ENCODE data around the gene TIMM13. TPM values are rescaled to one million over a fixed set of nuclear protein-coding genes. Genes with fewer than 3 reads are reported as not detected.

TIMM13 gene
- polyA plus RNA-seq, 3 donors from 2014 or later: 74.3 to 99.6 (median 84.9) TPM

DNA sequence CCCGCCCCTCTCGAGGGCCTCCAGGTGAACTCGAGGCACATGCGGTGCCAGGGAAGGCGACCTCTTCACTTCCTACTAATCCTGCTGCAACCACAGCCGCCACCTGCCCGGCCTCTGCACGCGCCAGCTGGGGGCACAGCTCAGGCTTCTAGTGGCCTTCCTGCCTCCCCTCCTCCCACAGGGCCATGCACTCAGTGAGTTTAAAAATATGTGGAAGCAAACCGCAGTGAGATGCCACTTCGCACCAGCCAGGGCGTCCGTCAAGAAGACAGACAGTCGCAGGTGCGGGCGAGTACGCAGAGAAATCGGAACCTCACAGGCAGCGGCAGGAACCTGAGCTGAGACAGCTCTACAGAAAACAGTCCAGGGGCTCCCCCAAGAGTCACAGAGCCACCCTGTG is 19.0 kb upstream of the TIMM13 start:
- peak overlapping the region in 5 of 6 donors; percentile 28 to 77 (median 53) for H3K27ac Mint-ChIP-seq
- H3K4me1 Mint-ChIP-seq: peaks cover 12% of the 10 kb centered on the region in 2 donors
- peak overlapping the region; percentile 42 to 74 (median 59) for H3K4me3 Mint-ChIP-seq
- DNase-seq: peak; percentile 21 to 32 (median 31)
- no peaks in the 10 kb centered on the region for H3K9me3 Mint-ChIP-seq
- no peaks in the 10 kb centered on the region for H3K36me3 Mint-ChIP-seq
- H3K27me3 Mint-ChIP-seq (ENCODE audit: low read depth in 3 of 3): peaks cover 0 to 5% (median 4%) of the 10 kb centered on the region in 3 donors

DNA sequence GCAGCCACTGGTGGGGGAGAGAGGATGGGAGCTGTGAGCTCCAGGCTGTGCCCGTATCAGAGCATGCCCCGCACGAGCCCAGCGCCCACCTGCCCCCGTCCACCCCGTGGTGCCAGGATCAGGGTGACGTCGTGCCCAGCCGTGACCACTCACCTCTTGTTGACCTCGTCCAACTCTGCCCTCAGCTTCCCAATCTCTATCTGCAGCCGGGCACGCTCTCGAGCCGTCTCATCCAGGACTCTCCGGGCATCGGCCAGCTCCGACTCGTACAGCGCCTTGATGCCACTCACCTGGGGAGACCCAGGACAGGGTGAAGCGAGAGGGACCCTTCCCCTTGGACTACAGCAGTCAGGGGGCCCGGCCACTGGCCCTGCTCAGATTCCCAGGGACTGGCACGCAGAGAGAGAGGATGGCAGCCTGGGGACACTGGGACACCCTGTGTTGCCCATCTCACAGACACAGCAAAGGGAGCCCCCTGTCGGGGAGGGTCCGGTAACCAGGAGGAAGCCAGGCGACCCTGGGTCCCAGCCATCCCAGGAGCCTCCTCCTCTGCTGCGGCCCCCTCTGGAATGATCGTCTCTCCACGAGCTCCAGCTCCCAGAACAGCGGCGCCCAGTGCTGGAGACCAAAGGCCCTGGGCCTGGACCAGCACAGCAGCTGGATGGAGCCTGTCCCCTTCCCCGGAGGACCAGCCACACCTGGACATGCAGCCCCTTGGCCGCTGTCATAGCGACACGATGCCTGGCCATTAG is 17.0 kb upstream of the TIMM13 start:
- Mint-ChIP-seq H3K4me1 (peaks cover 10 to 12% of the 10 kb centered on the region in 2 donors), H3K4me3 (no peak overlapping the region), H3K9me3 (no peaks in the 10 kb centered on the region), H3K27ac (no peak overlapping the region), H3K27me3 (ENCODE audit: low read depth in 3 of 3) (peaks cover 0 to 4% (median 4%) of the 10 kb centered on the region in 3 donors), H3K36me3 (peaks cover 0 to 4% (median 0%) of the 10 kb centered on the region in 3 donors)
- DNase-seq: no peak

- peaks cover 10 to 12% of the 10 kb centered on the region in 2 donors for H3K4me1 Mint-ChIP-seq
- peaks cover 0 to 4% (median 4%) of the 10 kb centered on the region in 3 donors for H3K27me3 Mint-ChIP-seq (ENCODE audit: low read depth in 3 of 3)
- no peak overlapping the region for H3K4me3 Mint-ChIP-seq
- DNase-seq: no peak
- H3K27ac Mint-ChIP-seq: peak overlapping the region in 2 of 6 donors; percentile 60 to 73
- H3K36me3 Mint-ChIP-seq: peaks cover 0 to 4% (median 0%) of the 10 kb centered on the region in 3 donors
- no peaks in the 10 kb centered on the region for H3K9me3 Mint-ChIP-seq
Observed at GRCh38 chr19:2443785-2444182, 16.4 kb upstream of the TIMM13 start.

DNA sequence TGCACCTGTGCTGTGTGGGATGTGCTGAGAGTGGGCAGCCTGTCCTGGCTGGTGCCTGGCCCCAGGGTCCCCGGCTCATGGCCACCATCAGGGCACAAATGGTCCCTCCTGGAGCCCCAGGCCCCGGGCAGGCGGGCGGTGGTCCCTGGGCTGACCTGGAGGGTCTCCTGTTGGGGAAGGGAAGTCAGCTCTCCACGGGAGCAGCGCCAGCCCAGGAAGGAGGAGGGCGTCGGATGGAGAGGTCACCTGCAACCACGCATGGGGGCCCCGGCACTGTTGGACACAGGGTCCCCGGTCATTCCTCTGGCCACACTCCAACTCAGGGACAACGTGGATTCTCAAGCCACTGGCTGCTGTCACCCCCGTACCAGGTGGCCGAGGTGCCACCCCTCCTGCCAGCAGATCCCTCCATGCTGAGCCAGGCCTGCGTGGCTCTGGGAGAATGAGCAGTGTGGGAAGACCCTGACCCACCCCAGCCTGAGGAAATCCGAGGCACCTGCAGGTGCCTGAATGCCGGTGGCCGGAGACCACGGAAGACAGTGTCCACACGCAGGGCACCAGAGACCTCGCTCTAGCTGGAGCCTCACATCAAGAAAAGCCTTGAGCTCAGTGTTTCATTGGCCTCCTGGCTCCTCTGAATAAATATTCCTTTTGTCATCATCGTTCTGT is 15.9 kb upstream of the TIMM13 start:
- H3K9me3 Mint-ChIP-seq: no peaks in the 10 kb centered on the region
- peak overlapping the region in 2 of 6 donors; percentile 60 to 73 for H3K27ac Mint-ChIP-seq
- DNase-seq: no peak
- peaks cover 0 to 4% (median 0%) of the 10 kb centered on the region in 3 donors for H3K36me3 Mint-ChIP-seq
- no peak overlapping the region for H3K4me3 Mint-ChIP-seq
- H3K4me1 Mint-ChIP-seq: peaks cover 10 to 12% of the 10 kb centered on the region in 2 donors
- H3K27me3 Mint-ChIP-seq (ENCODE audit: low read depth in 3 of 3): peaks cover 0 to 4% (median 4%) of the 10 kb centered on the region in 3 donors

DNA sequence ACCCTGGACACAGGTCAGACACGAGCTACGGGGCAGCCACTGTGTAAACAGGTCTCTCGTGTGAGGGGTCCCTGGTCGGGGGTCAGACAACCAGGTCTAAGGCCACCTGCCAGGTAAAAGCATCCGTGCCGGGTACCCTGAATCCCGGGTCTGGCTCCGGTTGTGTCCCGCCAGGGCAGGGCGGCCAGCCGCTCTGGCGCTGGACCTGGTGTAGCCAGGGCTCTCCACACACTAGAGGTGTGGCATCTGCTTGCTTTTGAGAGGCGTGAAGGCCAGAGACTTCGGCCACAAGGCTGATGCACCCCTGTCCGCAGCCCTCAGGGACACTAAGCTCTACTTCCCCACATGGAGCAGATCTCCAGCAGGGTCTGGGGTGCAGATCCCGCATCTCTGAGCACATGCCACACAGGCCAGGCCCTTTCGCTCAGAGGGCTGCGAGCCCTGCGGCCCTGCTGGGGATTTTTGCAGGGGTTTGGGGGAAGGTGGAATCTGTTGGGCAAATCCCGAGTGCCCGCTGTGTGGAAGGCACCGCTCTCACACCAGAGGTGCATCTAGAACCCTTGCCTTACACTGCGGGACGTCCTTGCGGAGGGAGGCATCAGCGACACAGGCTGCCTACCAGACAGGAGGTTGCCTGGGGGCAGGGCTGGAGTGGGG is 13.8 kb upstream of the TIMM13 start:
- H3K36me3 Mint-ChIP-seq: peaks cover 0 to 4% (median 0%) of the 10 kb centered on the region in 3 donors
- no peak overlapping the region for H3K27ac Mint-ChIP-seq
- H3K4me3 Mint-ChIP-seq: no peak overlapping the region
- peaks cover 0 to 3% (median 2%) of the 10 kb centered on the region in 3 donors for H3K27me3 Mint-ChIP-seq (ENCODE audit: low read depth in 3 of 3)
- H3K9me3 Mint-ChIP-seq: no peaks in the 10 kb centered on the region
- DNase-seq: no peak
- H3K4me1 Mint-ChIP-seq: peaks cover under 1 to 6% of the 10 kb centered on the region in 2 donors

DNA sequence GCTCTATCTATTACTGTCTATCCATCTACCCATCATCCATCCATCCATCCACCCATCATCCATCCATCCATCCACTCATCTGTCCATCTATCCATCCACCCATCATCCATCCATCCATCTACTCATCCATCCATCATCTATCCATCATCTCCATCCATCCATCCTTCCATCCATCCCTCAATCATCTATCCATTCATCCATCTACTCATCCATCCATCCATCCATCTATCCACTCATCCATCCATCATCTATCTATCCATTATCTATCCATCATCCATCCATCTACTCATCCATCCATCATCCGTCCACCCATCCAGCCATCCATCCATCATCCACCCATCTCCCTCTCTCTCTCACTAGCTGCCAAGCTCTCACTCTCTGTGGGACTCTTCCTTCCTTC is 13.1 kb upstream of the TIMM13 start:
- H3K27ac Mint-ChIP-seq: peak overlapping the region in 1 of 6 donors; percentile 18
- H3K36me3 Mint-ChIP-seq: peaks cover 0 to 4% (median 0%) of the 10 kb centered on the region in 3 donors
- peaks cover 0 to 5% of the 10 kb centered on the region in 2 donors for H3K4me1 Mint-ChIP-seq
- DNase-seq: no peak
- peaks cover 0 to 3% (median 2%) of the 10 kb centered on the region in 3 donors for H3K27me3 Mint-ChIP-seq (ENCODE audit: low read depth in 3 of 3)
- H3K4me3 Mint-ChIP-seq: no peak overlapping the region
- no peaks in the 10 kb centered on the region for H3K9me3 Mint-ChIP-seq

DNA sequence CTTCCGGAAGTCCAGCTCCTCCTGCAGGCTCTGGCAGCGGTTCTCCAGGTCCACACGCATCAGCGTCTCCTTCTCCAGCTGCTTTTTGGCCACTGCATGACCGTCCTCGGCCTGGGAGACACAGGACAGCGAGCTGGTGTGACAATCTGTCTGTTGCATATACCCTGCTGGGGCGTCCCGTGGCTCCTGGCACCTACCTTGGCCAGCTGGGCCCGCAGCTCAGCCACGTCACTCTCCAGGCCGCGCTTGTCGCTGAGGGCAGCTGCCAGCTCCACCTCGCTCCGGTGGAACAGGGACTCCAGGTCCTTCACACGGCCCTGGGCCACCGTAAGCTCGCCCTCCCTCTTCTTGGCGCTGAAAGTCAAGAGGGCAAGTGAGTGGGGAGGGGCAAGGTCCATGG is 10.8 kb upstream of the TIMM13 start:
- H3K36me3 Mint-ChIP-seq: peaks cover 0 to 4% (median 0%) of the 10 kb centered on the region in 3 donors
- DNase-seq: no peak
- H3K9me3 Mint-ChIP-seq: no peaks in the 10 kb centered on the region
- no peak overlapping the region for H3K4me3 Mint-ChIP-seq
- peaks cover 0 to 3% (median 2%) of the 10 kb centered on the region in 3 donors for H3K27me3 Mint-ChIP-seq (ENCODE audit: low read depth in 3 of 3)
- no peak overlapping the region for H3K27ac Mint-ChIP-seq
- no peaks in the 10 kb centered on the region for H3K4me1 Mint-ChIP-seq

DNA sequence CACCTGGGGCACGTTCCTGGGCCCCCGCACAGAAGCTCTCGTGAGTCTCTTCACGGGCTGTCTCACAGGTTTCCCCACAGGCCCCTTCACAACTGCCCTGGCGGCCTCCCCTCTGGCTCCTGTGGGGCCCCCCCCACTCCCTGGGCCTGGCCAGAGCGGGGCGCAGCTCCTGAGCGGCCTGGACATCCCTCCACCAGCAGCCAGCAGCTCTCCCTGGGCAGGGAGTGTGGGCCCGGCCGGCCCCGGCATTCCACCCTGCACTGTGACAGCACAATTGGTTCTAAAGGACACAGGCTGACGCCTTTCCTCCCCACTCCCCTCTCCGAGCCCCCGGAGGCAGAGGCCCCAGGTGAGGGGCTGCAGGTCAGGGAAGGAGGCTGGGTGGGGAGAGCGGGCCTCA is 9.5 kb upstream of the TIMM13 start:
- H3K27me3 Mint-ChIP-seq (ENCODE audit: low read depth in 3 of 3): peaks cover 0 to 2% (median 1%) of the 10 kb centered on the region in 3 donors
- no peaks in the 10 kb centered on the region for H3K4me1 Mint-ChIP-seq
- no peaks in the 10 kb centered on the region for H3K9me3 Mint-ChIP-seq
- no peak overlapping the region for H3K4me3 Mint-ChIP-seq
- no peak overlapping the region for H3K27ac Mint-ChIP-seq
- peaks cover 0 to 4% (median 0%) of the 10 kb centered on the region in 3 donors for H3K36me3 Mint-ChIP-seq
- DNase-seq: no peak

GRCh38 chr19:2436384-2436783 is 9.0 kb upstream of the TIMM13 start:
- Mint-ChIP-seq H3K27ac (no peak overlapping the region), H3K4me3 (no peak overlapping the region), H3K36me3 (peaks cover 0 to 4% (median 0%) of the 10 kb centered on the region in 3 donors), H3K9me3 (no peaks in the 10 kb centered on the region), H3K27me3 (ENCODE audit: low read depth in 3 of 3) (peaks cover 0 to 1% (median 0%) of the 10 kb centered on the region in 3 donors), H3K4me1 (no peaks in the 10 kb centered on the region)
- DNase-seq: no peak

- no peak overlapping the region for H3K27ac Mint-ChIP-seq
- no peak overlapping the region for H3K4me3 Mint-ChIP-seq
- H3K4me1 Mint-ChIP-seq: no peaks in the 10 kb centered on the region
- no peaks in the 10 kb centered on the region for H3K9me3 Mint-ChIP-seq
- no peaks in the 10 kb centered on the region for H3K36me3 Mint-ChIP-seq
- no peaks in the 10 kb centered on the region for H3K27me3 Mint-ChIP-seq (ENCODE audit: low read depth in 3 of 3)
- no peak for DNase-seq
Observed at GRCh38 chr19:2434721-2435265, 7.4 kb upstream of the TIMM13 start.

DNA sequence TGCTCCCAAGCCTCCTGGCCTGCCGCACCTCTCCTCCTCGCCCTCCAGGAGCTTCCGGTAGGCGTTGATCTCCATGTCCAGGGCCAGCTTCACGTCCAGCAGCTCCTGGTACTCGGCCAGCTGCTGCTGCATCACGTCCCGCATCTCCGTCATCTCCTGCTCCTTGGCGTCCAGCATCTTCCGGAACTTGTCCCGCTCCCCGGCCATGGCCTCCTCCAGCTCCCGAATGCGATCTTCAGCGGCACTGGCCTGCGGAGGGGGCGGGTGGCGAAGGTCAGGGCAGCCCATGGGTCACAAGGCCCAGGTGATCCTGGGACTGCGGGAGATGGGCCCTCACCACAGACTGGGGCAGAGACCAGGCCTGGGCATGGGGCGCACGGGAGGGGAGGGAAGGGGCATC is 6.9 kb upstream of the TIMM13 start:
- Mint-ChIP-seq H3K27ac (peak overlapping the region in 1 of 6 donors; percentile 74), H3K9me3 (no peaks in the 10 kb centered on the region), H3K27me3 (ENCODE audit: low read depth in 3 of 3) (no peaks in the 10 kb centered on the region), H3K36me3 (no peaks in the 10 kb centered on the region), H3K4me3 (no peak overlapping the region), H3K4me1 (no peaks in the 10 kb centered on the region)
- no peak for DNase-seq

- Mint-ChIP-seq H3K4me3 (no peak overlapping the region), H3K4me1 (no peaks in the 10 kb centered on the region), H3K36me3 (no peaks in the 10 kb centered on the region), H3K9me3 (no peaks in the 10 kb centered on the region), H3K27ac (no peak overlapping the region), H3K27me3 (ENCODE audit: low read depth in 3 of 3) (no peaks in the 10 kb centered on the region)
- DNase-seq: no peak
Observed at GRCh38 chr19:2433854-2434253, 6.5 kb upstream of the TIMM13 start.

DNA sequence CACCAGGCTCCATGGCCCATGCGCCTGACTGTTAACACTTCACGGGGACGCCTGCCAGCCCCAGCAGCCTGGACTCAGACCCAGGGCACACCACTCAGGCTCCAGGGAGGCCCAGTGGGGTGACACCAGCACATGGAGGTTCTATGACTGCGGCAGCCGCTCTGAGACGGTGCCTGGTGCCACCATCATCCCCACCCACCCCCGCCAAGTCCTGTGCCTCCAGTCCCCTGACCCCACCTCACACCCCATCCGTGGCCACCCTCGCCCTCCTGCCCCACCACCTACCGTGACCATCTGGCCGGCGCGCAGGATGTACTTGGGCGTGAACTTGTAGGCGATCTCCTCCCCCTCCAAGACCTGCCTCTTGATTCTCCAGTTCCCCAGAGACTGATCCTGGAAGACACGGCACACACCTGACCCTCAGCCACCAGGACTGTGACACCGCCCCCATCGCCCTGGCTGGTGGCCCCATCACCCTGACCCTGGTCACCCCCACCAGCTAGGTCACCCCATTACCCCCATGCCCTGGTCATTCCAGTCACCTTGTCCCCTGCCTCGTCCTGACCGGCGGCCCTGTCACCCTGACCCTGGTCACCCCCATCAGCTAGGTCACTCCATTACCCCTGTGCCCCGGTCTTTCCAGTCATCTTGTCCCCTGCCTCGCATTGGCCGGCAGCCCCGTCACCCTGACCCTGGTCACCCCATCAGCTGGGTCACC is 4.9 kb upstream of the TIMM13 start:
- H3K27ac Mint-ChIP-seq: no peak overlapping the region
- peaks cover 3 to 7% (median 6%) of the 10 kb centered on the region in 3 donors for H3K27me3 Mint-ChIP-seq (ENCODE audit: low read depth in 3 of 3)
- H3K9me3 Mint-ChIP-seq: no peaks in the 10 kb centered on the region
- no peaks in the 10 kb centered on the region for H3K36me3 Mint-ChIP-seq
- no peak for DNase-seq
- peaks cover 5 to 9% of the 10 kb centered on the region in 2 donors for H3K4me1 Mint-ChIP-seq
- H3K4me3 Mint-ChIP-seq: no peak overlapping the region

All from immature natural killer cell (primary cell).